AG09309 (cell line): ENCODE data around the gene THAP12.
A peak's percentile ranks its signal among the peaks of the same experiment; 100 is the strongest.

Source experiments
- DNase-seq: peaks from one replicate; pipeline ENCODE4 v3.0.0-alpha.2; 2010; ENCODE audit warnings: low read depth
- H3K4me3 ChIP-seq: 2 replicates; pipeline ENCODE4 v1.5.1; 2011; ENCODE audit warnings: mild to moderate bottlenecking, low read depth, low read length, moderate library complexity; ENCODE audit not compliant: control insufficient read depth
- CTCF ChIP-seq: IDR thresholded peaks from 2 replicates; pipeline ENCODE4 v1.5.1; 2011; ENCODE audit warnings: mild to moderate bottlenecking, low read depth, low read length, inconsistent platforms; ENCODE audit not compliant: insufficient read depth, control insufficient read depth; ENCODE audit errors: missing control alignments

The THAP12 gene

GRCh38 chr11:76380977-76381719 lies at the start of gene THAP12, which contains the start of gene GVQW3:
THAP12 (minus strand) TSS chr11:76381132; CDS start chr11:76380836, 296 bp downstream.
GVQW3 (plus strand) TSS chr11:76381323; CDS start chr11:76381829, 506 bp downstream.
- H3K4me3 ChIP-seq = peak within 1 kb of the TSS; percentile 91
- TF ChIP-seq CTCF = no peak
- peak; percentile 84 for DNase-seq

- no peak for DNase-seq
- no peak for TF ChIP-seq CTCF
- no peak overlapping the region for H3K4me3 ChIP-seq
These were observed 45.7 kb upstream of the THAP12 start for GRCh38 chr11:76426660-76427059.

GRCh38 chr11:76424891-76425290 lies 44.0 kb upstream of the THAP12 start:
- no peak overlapping the region for H3K4me3 ChIP-seq
- no peak for DNase-seq
- TF ChIP-seq CTCF = no peak

- no peak overlapping the region for H3K4me3 ChIP-seq
- DNase-seq = no peak
- TF ChIP-seq CTCF = no peak
These were observed 43.4 kb upstream of the THAP12 start for GRCh38 chr11:76424379-76424778.

GRCh38 chr11:76419896-76420295 lies 39.0 kb upstream of the THAP12 start:
- no peak for DNase-seq
- no peak overlapping the region for H3K4me3 ChIP-seq
- peak; percentile 21 for TF ChIP-seq CTCF

GRCh38 chr11:76415073-76415472 lies 34.1 kb upstream of the THAP12 start:
- H3K4me3 ChIP-seq = no peak overlapping the region
- DNase-seq = no peak
- TF ChIP-seq CTCF = no peak
